Thyroid gland (tissue), 4 donors: ENCODE measurements around the gene CLDN25. TPM values are rescaled to one million over a fixed set of nuclear protein-coding genes. Genes with fewer than 3 reads are reported as not detected.

Experiments
- DNase-seq, 2 donors: peaks; one replicate each; pipeline ENCODE4 v3.0.0-alpha.2; 2019
- H3K27ac ChIP-seq, 3 donors: fragments of 200-600 bp; sonication (generic); 1 replicate in 2 of 3; 2 replicates in 1 of 3; pipeline ENCODE4 v1.5.1; 2016 to 2019; ENCODE audit warnings: mild to moderate bottlenecking in 1 of 3, moderate library complexity in 1 of 3
- H3K27me3 ChIP-seq: fragments of 200-600 bp; sonication (generic); one replicate; pipeline ENCODE4 v1.5.1; 2019
- H3K36me3 ChIP-seq, 2 donors: fragments of 200-600 bp; sonication (generic); one replicate each; pipeline ENCODE4 v1.5.1; 2016 to 2019
- H3K4me1 ChIP-seq, 2 donors: fragments of 200-600 bp; sonication (generic); one replicate each; pipeline ENCODE4 v1.5.1; 2017 to 2019
- H3K4me3 ChIP-seq, 3 donors: fragments of 200-600 bp; sonication (generic); replicated peaks in 1 of 3; 1 replicate in 2 of 3; 2 replicates in 1 of 3; pipeline ENCODE4 v1.5.1; 2016; ENCODE audit warnings: mild to moderate bottlenecking in 1 of 3
- H3K9me3 ChIP-seq: fragments of 200-600 bp; sonication (generic); one replicate; pipeline ENCODE4 v1.5.1; 2017
- CTCF ChIP-seq, 6 experiments: fragments of 200-600 bp in 3 of 6; fragments of 450-650 bp in 3 of 6; sonication (generic) in 3 of 6; IDR thresholded peaks; one replicate each; pipeline ENCODE4 v1.5.1; 2016 to 2019; ENCODE audit warnings: antibody characterized with exemption in 6 of 6, mild to moderate bottlenecking in 2 of 6, inconsistent platforms in 1 of 6, moderate library complexity in 1 of 6
- POLR2A ChIP-seq, 2 donors: fragments of 450-650 bp; IDR thresholded peaks; one replicate each; pipeline ENCODE4 v1.6.1; 2017; ENCODE audit warnings: antibody characterized with exemption in 2 of 2, mild to moderate bottlenecking in 2 of 2, moderate library complexity in 1 of 2
- WGBS, 2 donors: methylation state at CpG; one replicate each; pipeline ENCODE4 v1.1.5; 2017; 5-methylcytosine and 5-hydroxymethylcytosine counted together
- intact Hi-C: fragments of 100-400 bp; cut with DNase I; formaldehyde crosslinking; loops from one replicate; pipeline ENCODE4 v1.15.1; 2023
- total RNA-seq, 4 donors: library from RNA; depleted of rRNA; stranded (reverse); fragments of >200 nt; gene quantifications; one replicate each; pipeline ENCODE4 v1.2.3, GENCODE V29; 2016

CLDN25 gene
- total RNA-seq = not detected

GRCh38 chr11:113779496-113779895 lies at the start of gene CLDN25:
TSS of gene CLDN25 (plus strand) at chr11:113779796. CDS start at chr11:113779796, 0 bp downstream.
- Histone ChIP-seq H3K27ac (no peak within 1 kb of the TSS), H3K9me3 (no peaks in the 10 kb centered on the region), H3K36me3 (no peaks in the 10 kb centered on the region), H3K4me1 (no peaks in the 10 kb centered on the region), H3K27me3 (no peaks in the 10 kb centered on the region), H3K4me3 (no peak within 1 kb of the TSS)
- WGBS, 2 donors = 68 to 83% methylated on average over 4 of the region's 4 CpGs
- no peak for DNase-seq
- no peak for TF ChIP-seq CTCF (IDR thresholded peaks at IDR 0.05)
- TF ChIP-seq POLR2A (IDR thresholded peaks at IDR 0.05) = no peak
- intact Hi-C loops = no loop called here

GRCh38 chr11:113730887-113731726 lies 48.5 kb upstream of the CLDN25 start:
- DNase-seq = peak in 1 of 2 donors; percentile 2
- intact Hi-C loops = no loop called here
- H3K4me1 ChIP-seq = no peaks in the 10 kb centered on the region
- no peaks in the 10 kb centered on the region for H3K9me3 ChIP-seq
- H3K4me3 ChIP-seq = no peak overlapping the region
- no peaks in the 10 kb centered on the region for H3K27me3 ChIP-seq
- H3K36me3 ChIP-seq = peaks cover 12 to 22% of the 10 kb centered on the region in 2 donors
- TF ChIP-seq POLR2A (IDR thresholded peaks at IDR 0.05) (no peak), CTCF (IDR thresholded peaks at IDR 0.05) (peak in 1 of 6 experiments; percentile 29)
- WGBS, 2 donors = 50 to 54% methylated on average over 4 of the region's 4 CpGs
- H3K27ac ChIP-seq = no peak overlapping the region

- intact Hi-C loops = no loop called here
- DNase-seq = no peak
Measured at GRCh38 chr11:113732092-113732491, 47.5 kb upstream of the CLDN25 start.

GRCh38 chr11:113736323-113736722 lies 43.3 kb upstream of the CLDN25 start:
- no peak for TF ChIP-seq CTCF (IDR thresholded peaks at IDR 0.05)
- TF ChIP-seq POLR2A (IDR thresholded peaks at IDR 0.05) = no peak
- Histone ChIP-seq H3K36me3 (peaks cover 39 to 54% of the 10 kb centered on the region in 2 donors), H3K27ac (no peak overlapping the region), H3K4me1 (no peaks in the 10 kb centered on the region), H3K9me3 (no peaks in the 10 kb centered on the region), H3K27me3 (no peaks in the 10 kb centered on the region), H3K4me3 (no peak overlapping the region)
- no peak for DNase-seq
- WGBS, 2 donors = 96 to 100% methylated on average over 1 of the region's 1 CpG
- intact Hi-C loops = no loop called here

More at GRCh38 chr11:113732092-113732491, 47.5 kb upstream of the CLDN25 start:
- 92 to 94% methylated on average over 5 of the region's 5 CpGs for WGBS, 2 donors
- Histone ChIP-seq H3K36me3 (peaks cover 21 to 31% of the 10 kb centered on the region in 2 donors), H3K4me3 (no peak overlapping the region), H3K27me3 (no peaks in the 10 kb centered on the region), H3K27ac (no peak overlapping the region), H3K4me1 (no peaks in the 10 kb centered on the region), H3K9me3 (no peaks in the 10 kb centered on the region)
- TF ChIP-seq POLR2A (IDR thresholded peaks at IDR 0.05) = no peak
- TF ChIP-seq CTCF (IDR thresholded peaks at IDR 0.05) = no peak

- H3K27me3 ChIP-seq = no peaks in the 10 kb centered on the region
- WGBS, 2 donors = 94 to 97% methylated on average over 3 of the region's 3 CpGs
- no peaks in the 10 kb centered on the region for H3K9me3 ChIP-seq
- no peak for DNase-seq
- peaks cover 8 to 20% of the 10 kb centered on the region in 2 donors for H3K36me3 ChIP-seq
- no peak overlapping the region for H3K4me3 ChIP-seq
- H3K4me1 ChIP-seq = no peaks in the 10 kb centered on the region
- H3K27ac ChIP-seq = no peak overlapping the region
- no peak for TF ChIP-seq CTCF (IDR thresholded peaks at IDR 0.05)
- TF ChIP-seq POLR2A (IDR thresholded peaks at IDR 0.05) = no peak
- intact Hi-C loops = no loop called here
Measured at GRCh38 chr11:113752932-113753331, 26.7 kb upstream of the CLDN25 start.
